Progenitor cell of endocrine pancreas (in vitro differentiated cells): Measurements from ENCODE around the gene ZFC3H1. TPM values are rescaled to one million over a fixed set of nuclear protein-coding genes. Genes with fewer than 3 reads are reported as not detected.
"Not testable (repeated sequence)": the region's sequence is repeated elsewhere in the genome, so short reads cannot be mapped to it uniquely, and the experiment has no call there.

ENCODE experiments used
- DNase-seq: peaks from one replicate; pipeline ENCODE4 v3.0.0; 2021; ENCODE audit warnings: low spot score; ENCODE audit not compliant: unreplicated experiment
- H3K27ac Mint-ChIP-seq: 2 replicates; pipeline ENCODE4 v1.8.0; 2021; ENCODE audit warnings: mild to moderate bottlenecking, moderate library complexity, mixed read lengths
- H3K27me3 Mint-ChIP-seq: 2 replicates; pipeline ENCODE4 v1.8.0; 2021; ENCODE audit warnings: mixed read lengths
- H3K36me3 Mint-ChIP-seq: 2 replicates; pipeline ENCODE4 v1.8.0; 2022; ENCODE audit warnings: mixed read lengths; ENCODE audit not compliant: insufficient read depth
- H3K4me1 Mint-ChIP-seq: 2 replicates; pipeline ENCODE4 v1.8.0; 2021; ENCODE audit warnings: low read depth, mixed read lengths
- H3K4me3 Mint-ChIP-seq: 2 replicates; pipeline ENCODE4 v1.8.0; 2021; ENCODE audit warnings: low read depth, mild to moderate bottlenecking, moderate library complexity, mixed read lengths
- H3K9me3 Mint-ChIP-seq: 2 replicates; pipeline ENCODE4 v1.8.0; 2021; ENCODE audit warnings: low read depth, mixed read lengths
- CTCF ChIP-seq: fragments of 200-600 bp; sonication (generic); IDR thresholded peaks from one replicate; pipeline ENCODE4 v1.5.0; 2021; ENCODE audit warnings: antibody characterized with exemption, mild to moderate bottlenecking; ENCODE audit not compliant: unreplicated experiment
- total RNA-seq: library from RNA; stranded (reverse); gene quantifications from 2 replicates; pipeline ENCODE4 v1.2.1, GENCODE V29; 2021

Gene ZFC3H1
- total RNA-seq, 1 donor from 2014 or later = 54.7 TPM

GRCh38 chr12:71691504-71692129 lies 28.0 kb upstream of the ZFC3H1 start:
- no peak overlapping the region for H3K4me3 Mint-ChIP-seq
- H3K27ac Mint-ChIP-seq = no peak overlapping the region
- no peak for TF ChIP-seq CTCF
- H3K27me3 Mint-ChIP-seq = no peaks in the 10 kb centered on the region
- H3K4me1 Mint-ChIP-seq = peaks cover 10% of the 10 kb centered on the region
- DNase-seq = no peak
- peaks cover 2% of the 10 kb centered on the region for H3K36me3 Mint-ChIP-seq
- H3K9me3 Mint-ChIP-seq = no peaks in the 10 kb centered on the region

- Mint-ChIP-seq H3K27me3 (no peaks in the 10 kb centered on the region), H3K4me3 (no peak overlapping the region)
Observed at GRCh38 chr12:71688961-71689570, 25.4 kb upstream of the ZFC3H1 start.

GRCh38 chr12:71687172-71687571 lies 23.5 kb upstream of the ZFC3H1 start:
- not testable (repeated sequence) for H3K36me3 Mint-ChIP-seq, H3K27me3 Mint-ChIP-seq, H3K27ac Mint-ChIP-seq, H3K9me3 Mint-ChIP-seq, DNase-seq
- Mint-ChIP-seq H3K4me1 (peaks cover 11% of the 10 kb centered on the region), H3K4me3 (peak overlapping the region; percentile 89)

More at GRCh38 chr12:71688961-71689570, 25.4 kb upstream of the ZFC3H1 start:
- no peak for TF ChIP-seq CTCF
- no peak overlapping the region for H3K27ac Mint-ChIP-seq
- H3K36me3 Mint-ChIP-seq = peaks cover 2% of the 10 kb centered on the region
- H3K4me1 Mint-ChIP-seq = peaks cover 11% of the 10 kb centered on the region
- no peak for DNase-seq
- no peaks in the 10 kb centered on the region for H3K9me3 Mint-ChIP-seq

GRCh38 chr12:71686658-71687025 lies 23.0 kb upstream of the ZFC3H1 start:
- no peaks in the 10 kb centered on the region for H3K27me3 Mint-ChIP-seq
- no peak for TF ChIP-seq CTCF
- H3K4me1 Mint-ChIP-seq = peaks cover 11% of the 10 kb centered on the region
- DNase-seq = no peak
- peak overlapping the region; percentile 89 for H3K4me3 Mint-ChIP-seq
- no peaks in the 10 kb centered on the region for H3K36me3 Mint-ChIP-seq
- no peaks in the 10 kb centered on the region for H3K9me3 Mint-ChIP-seq
- H3K27ac Mint-ChIP-seq = peak overlapping the region; percentile 93

GRCh38 chr12:71685914-71686657 lies 22.4 kb upstream of the ZFC3H1 start, which contains the start of gene TMEM19:
TMEM19 (plus strand) TSS chr12:71686082; CDS start chr12:71686681, 599 bp downstream.
- DNase-seq = peak; percentile 79
- H3K27me3 Mint-ChIP-seq = no peaks in the 10 kb centered on the region
- H3K4me3 Mint-ChIP-seq = peak within 1 kb of the TSS; percentile 89
- TF ChIP-seq CTCF = peak; percentile 29
- H3K36me3 Mint-ChIP-seq = no peaks in the 10 kb centered on the region
- no peaks in the 10 kb centered on the region for H3K9me3 Mint-ChIP-seq
- peaks cover 11% of the 10 kb centered on the region for H3K4me1 Mint-ChIP-seq
- peak within 1 kb of the TSS; percentile 93 for H3K27ac Mint-ChIP-seq
